ENCODE data around the gene CDKN1A.

GRCh38 chr6:36682328-36683144 is 4.0 kb downstream of the CDKN1A start:
- TF ChIP-seq CTCF (tag by site-specific recombination; IDR thresholded peaks at IDR 0.05), result no peak
- no peak for TF ChIP-seq REPIN1 (tag by site-specific recombination; IDR thresholded peaks at IDR 0.05; ENCODE audit: low read depth)
- TF ChIP-seq PRDM10 (tag by site-specific recombination; IDR thresholded peaks at IDR 0.05), result peak; percentile 90
- TF ChIP-seq ZBTB21 (tag by site-specific recombination; IDR thresholded peaks at IDR 0.05), result no peak
